NCI-H1105 (cell line): ENCODE results near the gene TTC21A.

ENCODE experiments used
- DNase-seq: peaks from one replicate; lab custom pipeline; 2025; lab: John Stamatoyannopoulos, UW

TTC21A gene

DNA sequence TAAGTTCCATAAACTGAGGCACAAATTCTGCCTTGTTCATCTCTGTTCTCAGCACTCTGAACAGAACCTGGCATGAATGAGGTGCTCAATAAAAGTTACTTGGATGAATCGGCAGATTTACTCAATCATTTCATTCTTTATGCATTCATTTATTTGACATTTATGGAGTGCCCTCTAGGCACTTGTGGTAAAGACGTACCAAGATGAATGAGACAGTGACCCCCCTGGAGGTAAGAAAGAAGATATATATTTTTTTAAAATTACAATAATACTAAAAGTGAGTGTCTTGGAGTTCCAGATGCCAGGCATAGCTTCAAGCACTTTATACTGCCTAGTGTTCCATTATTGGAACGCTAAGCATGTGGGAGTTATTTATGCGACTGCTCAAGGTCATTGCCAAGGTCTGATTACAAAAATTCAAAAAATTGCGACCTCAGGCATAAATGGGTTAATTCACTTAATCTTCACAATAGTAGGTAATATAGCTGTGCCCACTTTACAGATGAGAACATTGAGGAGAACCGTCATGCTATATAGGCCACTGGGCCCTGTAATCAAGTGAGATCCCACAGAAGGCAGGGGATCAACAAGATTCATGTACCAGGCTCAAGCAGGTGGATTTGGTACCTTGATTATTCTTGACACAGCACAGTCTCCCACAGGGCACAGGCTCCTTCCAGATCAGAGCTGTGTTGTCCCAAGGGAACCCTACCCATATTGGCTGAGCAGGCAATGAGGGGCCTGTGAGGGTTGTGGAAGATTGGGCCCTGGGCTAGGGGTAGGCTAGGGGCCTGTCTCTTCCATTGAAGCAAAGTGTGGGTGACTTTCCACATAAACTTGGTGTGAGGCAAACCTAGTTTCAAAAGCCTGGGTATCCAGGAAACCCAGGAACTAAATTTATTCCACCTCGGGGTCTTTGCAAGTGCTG lies 74.2 kb downstream of the TTC21A start:
- DNase-seq: no peak

DNA sequence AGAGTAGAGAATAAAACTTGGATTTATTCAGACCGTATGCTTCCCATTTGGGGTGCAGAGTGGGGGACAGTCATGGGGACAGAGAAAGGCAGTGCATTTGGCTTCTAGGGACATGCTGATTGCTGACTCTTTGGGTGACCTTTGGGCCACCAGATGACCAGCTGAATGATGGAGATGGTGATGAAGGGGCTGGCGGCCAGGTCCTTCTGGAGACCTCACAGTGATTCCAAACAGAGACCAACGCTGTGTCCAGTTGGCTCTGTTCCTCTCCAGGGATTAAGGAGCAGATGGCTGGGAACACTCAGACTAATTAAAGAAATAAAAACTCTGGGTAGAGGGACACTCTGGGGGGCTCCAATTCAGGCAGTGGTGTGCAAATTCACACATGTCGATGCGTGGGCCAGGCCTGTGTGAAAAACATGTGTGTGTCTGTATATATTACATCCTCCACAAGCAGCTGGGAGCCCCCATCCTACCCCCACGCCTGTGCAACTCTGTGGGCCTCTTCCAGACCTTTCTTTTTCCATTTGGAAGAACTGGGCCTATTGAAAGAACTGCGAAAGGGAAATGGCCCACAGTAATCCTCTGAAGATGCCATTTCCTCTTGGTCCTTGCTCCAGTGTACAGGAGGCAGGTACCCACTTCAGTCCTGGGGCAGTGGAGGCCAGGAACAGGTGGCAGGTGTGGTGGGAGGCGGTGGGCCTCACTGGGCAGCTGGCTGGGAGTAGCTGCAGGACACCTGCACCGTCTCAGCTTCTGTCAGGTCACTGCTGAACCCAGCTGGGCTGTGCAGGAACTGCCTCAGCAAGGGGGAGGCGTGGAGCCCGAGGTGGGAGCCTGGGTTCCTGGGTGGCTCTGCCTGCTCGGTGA lies 76.0 kb downstream of the TTC21A start:
- no peak for DNase-seq

DNA sequence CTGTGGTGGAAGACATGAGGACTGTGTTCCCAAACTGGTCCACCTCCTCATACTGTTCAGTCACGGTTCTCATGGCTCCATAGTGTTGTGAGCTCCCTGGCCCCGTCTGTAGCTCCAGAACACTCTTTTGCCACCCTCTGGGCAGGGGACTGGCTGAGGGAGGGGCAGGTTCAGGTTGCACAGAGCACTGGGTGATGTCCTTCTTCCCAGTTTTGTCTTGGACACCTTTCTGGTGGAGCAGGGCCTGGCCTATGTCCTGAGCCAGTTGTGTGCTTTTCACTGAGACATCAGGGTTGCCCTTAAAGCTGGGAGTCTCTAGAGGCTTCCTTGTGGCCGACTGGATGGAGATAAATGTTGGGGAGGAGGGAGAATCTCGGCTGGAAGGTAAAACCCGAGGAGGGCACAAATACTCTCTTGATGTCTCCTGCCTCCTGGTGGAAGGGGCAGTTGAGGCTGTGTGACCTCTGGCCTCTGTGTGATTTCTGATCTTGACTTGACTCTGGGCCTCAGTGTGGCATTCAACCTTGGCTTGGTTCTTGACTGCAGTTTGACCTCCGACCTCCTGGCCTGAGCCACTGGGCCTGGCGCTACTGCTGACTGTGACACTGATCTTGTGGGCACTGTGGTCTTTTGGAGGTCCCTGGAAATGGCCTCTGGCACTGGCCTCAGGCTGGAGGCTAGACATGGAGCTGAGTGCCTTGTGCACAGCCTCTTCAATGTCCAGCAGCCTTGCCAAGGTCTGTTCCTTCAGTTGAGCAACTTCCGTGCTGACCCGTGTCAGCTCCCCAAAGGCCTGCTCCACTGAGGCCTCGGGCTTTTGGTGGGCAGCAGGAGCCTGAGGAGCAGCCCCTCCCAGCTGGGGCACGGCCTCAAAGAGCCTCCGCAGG lies 76.8 kb downstream of the TTC21A start:
- DNase-seq: no peak

- no peak for DNase-seq
Measured at GRCh38 chr3:39184968-39185285, 77.4 kb downstream of the TTC21A start.

GRCh38 chr3:39185326-39185958 lies 78.0 kb downstream of the TTC21A start:
- no peak for DNase-seq

- DNase-seq: no peak
Measured at GRCh38 chr3:39185959-39186691, 78.6 kb downstream of the TTC21A start.

DNA sequence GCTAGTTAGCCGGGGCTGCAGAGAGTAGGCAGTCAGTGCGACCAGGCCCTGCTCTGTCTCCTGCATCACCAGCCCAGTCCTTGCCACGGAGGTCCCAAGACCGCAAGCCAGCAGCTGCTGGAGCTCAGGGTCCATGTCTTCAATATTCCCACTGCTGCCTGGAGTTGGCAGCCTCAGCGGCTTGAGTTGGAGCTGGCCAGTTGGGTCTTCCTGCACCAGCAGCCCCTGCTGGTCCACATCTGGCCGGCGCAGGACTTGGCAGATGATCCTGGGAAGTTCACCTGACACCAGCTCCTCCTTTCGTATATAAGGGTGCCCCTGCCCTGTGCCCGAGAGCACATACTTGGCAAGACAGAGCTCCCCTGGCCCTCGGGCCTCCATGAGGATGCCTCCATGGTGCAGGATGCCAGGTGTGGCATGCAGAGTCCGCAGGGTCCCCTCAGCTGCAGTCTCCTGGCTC lies 79.2 kb downstream of the TTC21A start:
- no peak for DNase-seq

GRCh38 chr3:39187372-39188155 lies 80.1 kb downstream of the TTC21A start:
- DNase-seq: no peak
